Measurements from ENCODE around the gene CELF3. TPM values are rescaled to one million over a fixed set of nuclear protein-coding genes. Genes with fewer than 3 reads are reported as not detected.

CELF3 gene
- total RNA-seq, 1 donor from 2014 or later: 22.0 TPM

- no peaks in the 10 kb centered on the region for H3K27me3 Mint-ChIP-seq (ENCODE audit: low read depth)
- H3K27ac Mint-ChIP-seq (ENCODE audit: unreplicated experiment): no peak overlapping the region
- H3K36me3 Mint-ChIP-seq (ENCODE audit: low read depth): peaks cover 15% of the 10 kb centered on the region
These were observed 42.6 kb upstream of the CELF3 start for GRCh38 chr1:151759241-151759640.

GRCh38 chr1:151756291-151756690, 39.7 kb upstream of the CELF3 start:
- no peak overlapping the region for H3K4me3 Mint-ChIP-seq
- H3K9me3 Mint-ChIP-seq: no peaks in the 10 kb centered on the region
- TF ChIP-seq, protein P1, sequence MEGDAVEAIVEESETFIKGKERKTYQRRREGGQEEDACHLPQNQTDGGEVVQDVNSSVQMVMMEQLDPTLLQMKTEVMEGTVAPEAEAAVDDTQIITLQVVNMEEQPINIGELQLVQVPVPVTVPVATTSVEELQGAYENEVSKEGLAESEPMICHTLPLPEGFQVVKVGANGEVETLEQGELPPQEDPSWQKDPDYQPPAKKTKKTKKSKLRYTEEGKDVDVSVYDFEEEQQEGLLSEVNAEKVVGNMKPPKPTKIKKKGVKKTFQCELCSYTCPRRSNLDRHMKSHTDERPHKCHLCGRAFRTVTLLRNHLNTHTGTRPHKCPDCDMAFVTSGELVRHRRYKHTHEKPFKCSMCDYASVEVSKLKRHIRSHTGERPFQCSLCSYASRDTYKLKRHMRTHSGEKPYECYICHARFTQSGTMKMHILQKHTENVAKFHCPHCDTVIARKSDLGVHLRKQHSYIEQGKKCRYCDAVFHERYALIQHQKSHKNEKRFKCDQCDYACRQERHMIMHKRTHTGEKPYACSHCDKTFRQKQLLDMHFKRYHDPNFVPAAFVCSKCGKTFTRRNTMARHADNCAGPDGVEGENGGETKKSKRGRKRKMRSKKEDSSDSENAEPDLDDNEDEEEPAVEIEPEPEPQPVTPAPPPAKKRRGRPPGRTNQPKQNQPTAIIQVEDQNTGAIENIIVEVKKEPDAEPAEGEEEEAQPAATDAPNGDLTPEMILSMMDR (conservative IDR thresholded peaks at IDR 0.05): no peak
- H3K27ac Mint-ChIP-seq (ENCODE audit: unreplicated experiment): no peak overlapping the region
- peaks cover 12% of the 10 kb centered on the region for H3K36me3 Mint-ChIP-seq (ENCODE audit: low read depth)
- DNase-seq (ENCODE audit: low read depth, low spot score): no peak
- no peaks in the 10 kb centered on the region for H3K4me1 Mint-ChIP-seq
- peaks cover 4% of the 10 kb centered on the region for H3K27me3 Mint-ChIP-seq (ENCODE audit: low read depth)

More at GRCh38 chr1:151759241-151759640, 42.6 kb upstream of the CELF3 start:
- TF ChIP-seq, protein P1 (conservative IDR thresholded peaks at IDR 0.05): no peak
- Mint-ChIP-seq H3K4me3 (no peak overlapping the region), H3K9me3 (no peaks in the 10 kb centered on the region), H3K4me1 (peaks cover 17% of the 10 kb centered on the region)
- DNase-seq (ENCODE audit: low read depth, low spot score): no peak

DNA sequence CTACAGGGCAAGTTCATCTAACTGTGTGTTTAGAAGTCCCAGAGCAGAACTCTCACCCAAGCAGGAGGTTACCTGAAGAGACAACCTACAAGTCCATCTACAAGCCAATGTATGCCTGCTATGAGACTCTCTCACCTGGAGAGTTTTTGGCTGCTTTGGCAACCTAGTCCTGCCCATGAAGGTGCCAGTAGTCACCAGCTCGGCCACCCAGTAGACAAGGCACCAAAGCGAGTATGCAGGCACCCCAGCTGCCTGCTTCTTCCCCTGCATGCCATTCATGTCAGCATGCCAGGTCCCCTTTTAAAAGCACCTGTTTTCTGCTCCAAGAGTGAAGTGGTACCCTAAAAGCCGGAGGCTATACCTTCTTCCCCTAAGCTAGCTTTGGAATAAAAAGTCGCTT, 24.9 kb upstream of the CELF3 start:
- DNase-seq (ENCODE audit: low read depth, low spot score): no peak
- Mint-ChIP-seq H3K4me1 (no peaks in the 10 kb centered on the region), H3K4me3 (no peak overlapping the region), H3K27me3 (ENCODE audit: low read depth) (peaks cover 51% of the 10 kb centered on the region), H3K27ac (ENCODE audit: unreplicated experiment) (no peak overlapping the region), H3K36me3 (ENCODE audit: low read depth) (no peaks in the 10 kb centered on the region), H3K9me3 (peaks cover 9% of the 10 kb centered on the region)
- TF ChIP-seq, protein P1 (conservative IDR thresholded peaks at IDR 0.05): no peak

- peaks cover 37% of the 10 kb centered on the region for H3K27me3 Mint-ChIP-seq (ENCODE audit: low read depth)
These were observed 23.2 kb upstream of the CELF3 start for GRCh38 chr1:151739590-151740355.

GRCh38 chr1:151737479-151737878, 20.9 kb upstream of the CELF3 start:
- DNase-seq (ENCODE audit: low read depth, low spot score): no peak
- Mint-ChIP-seq H3K27me3 (ENCODE audit: low read depth) (peaks cover 19% of the 10 kb centered on the region), H3K4me3 (no peak overlapping the region), H3K27ac (ENCODE audit: unreplicated experiment) (no peak overlapping the region), H3K9me3 (peaks cover 10% of the 10 kb centered on the region), H3K4me1 (no peaks in the 10 kb centered on the region), H3K36me3 (ENCODE audit: low read depth) (no peaks in the 10 kb centered on the region)
- TF ChIP-seq, protein P1 (conservative IDR thresholded peaks at IDR 0.05): no peak

More at GRCh38 chr1:151739590-151740355, 23.2 kb upstream of the CELF3 start:
- Mint-ChIP-seq H3K27ac (ENCODE audit: unreplicated experiment) (no peak overlapping the region), H3K4me3 (no peak overlapping the region), H3K9me3 (peaks cover 10% of the 10 kb centered on the region), H3K4me1 (no peaks in the 10 kb centered on the region), H3K36me3 (ENCODE audit: low read depth) (no peaks in the 10 kb centered on the region)
- DNase-seq (ENCODE audit: low read depth, low spot score): no peak
- TF ChIP-seq, protein P1 (conservative IDR thresholded peaks at IDR 0.05): no peak

Data from neural crest cell (in vitro differentiated cells).